HG02852 (cell line): ENCODE results near the gene NBPF11.
"Not testable (repeated sequence)": the region's sequence is repeated elsewhere in the genome, so short reads cannot be mapped to it uniquely, and the experiment has no call there.

Experiments used
- ATAC-seq: cut with Tn5 transposase; IDR thresholded peaks from one replicate; pipeline ENCODE4 v1.9.1; 2021; ENCODE audit warnings: mild to moderate bottlenecking, moderate library complexity; ENCODE audit not compliant: unreplicated experiment

NBPF11 gene

GRCh38 chr1:148150014-148150413, 2.1 kb downstream of the NBPF11 start:
- not testable (repeated sequence) for ATAC-seq

- not testable (repeated sequence) for ATAC-seq
Observed at GRCh38 chr1:148149050-148149815, 2.8 kb downstream of the NBPF11 start.

DNA sequence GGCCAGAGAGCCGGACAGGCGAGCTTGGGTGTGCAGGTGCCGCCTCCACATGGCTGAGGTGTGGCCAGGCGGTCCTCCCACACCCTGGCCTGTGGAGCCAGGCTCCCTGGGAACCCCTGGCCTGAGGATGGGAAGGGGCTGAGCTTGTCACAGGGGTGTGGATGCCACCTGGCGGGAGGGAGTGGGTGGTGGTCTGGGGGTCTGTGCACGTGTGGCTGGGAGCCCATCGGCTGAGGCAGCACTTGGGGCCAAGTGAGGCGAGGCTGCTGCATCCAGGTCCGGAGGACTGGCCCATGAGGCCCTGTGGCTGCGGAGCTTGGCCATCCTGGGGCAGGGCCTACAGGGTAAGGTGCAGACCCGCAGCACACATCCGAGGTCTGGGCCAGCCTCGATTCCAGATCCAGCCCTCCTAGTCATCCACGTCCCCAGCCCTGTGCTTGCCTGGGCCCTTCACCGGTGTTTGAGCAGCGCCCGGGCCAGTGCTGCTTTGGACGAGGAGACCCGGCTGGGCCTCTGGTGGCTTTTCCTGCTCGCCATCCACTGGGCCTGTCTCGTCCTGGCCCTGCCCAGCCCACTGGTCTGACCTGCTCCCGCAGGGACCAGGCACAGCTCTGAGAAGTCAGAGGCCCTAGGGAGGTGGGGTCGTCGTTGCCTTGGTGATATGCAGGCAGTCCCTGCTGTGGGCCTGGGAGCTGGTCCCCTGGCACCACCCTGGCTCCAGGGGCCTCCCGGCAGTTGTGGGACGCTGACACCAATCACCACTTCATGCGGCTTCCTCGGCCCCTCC, 4.8 kb downstream of the NBPF11 start:
- not testable (repeated sequence) for ATAC-seq

GRCh38 chr1:148146191-148146997, 5.7 kb downstream of the NBPF11 start:
- not testable (repeated sequence) for ATAC-seq

- ATAC-seq: not testable (repeated sequence)
Observed at GRCh38 chr1:148143223-148143622, 8.9 kb downstream of the NBPF11 start.

DNA sequence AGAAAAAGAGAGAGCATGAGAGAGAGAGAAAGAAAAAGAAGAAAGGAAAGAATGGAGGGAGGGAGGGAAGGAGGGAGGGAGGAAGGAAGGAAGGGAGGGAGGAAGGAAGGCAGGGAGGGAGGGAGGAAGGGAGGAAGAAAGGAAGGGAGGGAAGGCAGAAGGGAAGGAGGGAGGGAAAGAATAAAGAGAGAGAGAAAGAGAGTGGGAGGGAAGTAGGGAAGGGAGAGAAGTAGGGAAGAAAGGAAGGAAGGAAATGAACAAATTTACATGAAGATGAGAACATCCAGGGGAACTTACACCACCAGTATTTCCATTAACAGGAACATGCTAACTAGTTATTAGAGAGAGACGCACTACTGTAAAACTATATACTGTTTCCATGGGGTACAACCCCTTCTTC, 10.1 kb downstream of the NBPF11 start:
- ATAC-seq: not testable (repeated sequence)

DNA sequence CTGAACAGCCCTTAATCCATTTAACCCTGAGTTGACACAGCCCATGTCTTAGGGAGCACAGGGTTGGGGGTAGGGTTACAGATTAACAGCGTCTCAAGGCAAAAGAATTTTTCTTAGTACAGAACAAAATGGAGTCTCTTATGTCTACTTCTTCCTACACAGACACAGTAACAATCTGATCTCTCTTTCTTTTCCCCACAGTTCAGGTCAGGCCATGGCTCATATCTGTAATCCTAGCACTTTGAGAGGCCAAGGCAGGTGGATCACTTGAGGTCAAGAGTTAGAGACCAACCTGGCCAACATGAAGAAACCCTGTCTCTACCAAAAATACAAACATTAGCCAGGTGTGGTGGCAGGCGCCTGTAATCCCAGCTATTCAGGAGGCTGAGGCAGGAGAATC, 13.5 kb downstream of the NBPF11 start:
- not testable (repeated sequence) for ATAC-seq

- ATAC-seq: not testable (repeated sequence)
Observed at GRCh38 chr1:148122341-148122740, 29.7 kb downstream of the NBPF11 start.

- not testable (repeated sequence) for ATAC-seq
Observed at GRCh38 chr1:148120395-148120794, 31.7 kb downstream of the NBPF11 start.

DNA sequence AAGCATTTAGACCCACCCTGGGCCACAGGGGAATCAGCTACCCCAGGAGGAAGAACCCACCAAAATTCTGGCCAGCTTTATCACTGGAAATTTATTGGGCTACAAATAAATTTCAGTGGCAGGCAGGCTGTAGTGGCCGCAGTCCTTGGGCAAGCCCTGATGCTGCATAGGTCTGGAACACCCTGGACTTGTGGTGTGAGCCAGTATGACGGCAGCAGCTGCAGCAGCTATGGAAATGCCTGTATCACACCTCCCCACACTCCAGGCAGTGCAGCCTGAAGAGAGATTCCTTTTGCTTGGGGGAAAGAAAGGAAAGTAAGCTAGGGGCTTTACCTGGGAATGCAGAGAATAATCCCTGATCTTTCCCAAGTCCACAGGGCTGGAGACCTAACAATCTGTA, 56.3 kb downstream of the NBPF11 start:
- ATAC-seq: not testable (repeated sequence)

DNA sequence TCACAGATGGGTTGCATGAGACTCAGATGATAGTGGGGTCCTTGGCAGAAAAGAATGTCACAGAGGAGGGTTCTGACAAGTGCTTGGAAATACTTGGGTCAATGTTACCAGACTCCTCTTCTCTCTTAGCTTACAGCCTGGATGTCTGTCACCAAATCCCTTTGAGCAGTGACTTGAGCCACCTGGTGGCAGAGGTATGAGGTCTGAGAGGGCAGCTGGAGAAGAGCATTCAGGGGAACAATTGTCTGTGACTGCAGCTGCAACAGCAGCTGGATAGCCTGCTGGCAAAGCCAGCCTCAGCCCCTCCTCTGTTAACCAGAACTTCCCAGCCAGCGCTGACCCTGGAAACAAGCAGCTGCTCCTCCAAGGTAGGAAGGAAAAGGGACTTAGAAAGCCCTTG, 65.9 kb downstream of the NBPF11 start:
- ATAC-seq: not testable (repeated sequence)

GRCh38 chr1:148081205-148081604, 70.9 kb downstream of the NBPF11 start:
- peak; percentile 50 for ATAC-seq

GRCh38 chr1:148078632-148079519, 73.2 kb downstream of the NBPF11 start:
- not testable (repeated sequence) for ATAC-seq

GRCh38 chr1:148078090-148078489, 74.0 kb downstream of the NBPF11 start:
- not testable (repeated sequence) for ATAC-seq

- ATAC-seq: not testable (repeated sequence)
Observed at GRCh38 chr1:148077458-148077857, 74.6 kb downstream of the NBPF11 start.

GRCh38 chr1:148073392-148073791, 78.7 kb downstream of the NBPF11 start:
- not testable (repeated sequence) for ATAC-seq

- not testable (repeated sequence) for ATAC-seq
Observed at GRCh38 chr1:148068606-148069005, 83.5 kb downstream of the NBPF11 start.

DNA sequence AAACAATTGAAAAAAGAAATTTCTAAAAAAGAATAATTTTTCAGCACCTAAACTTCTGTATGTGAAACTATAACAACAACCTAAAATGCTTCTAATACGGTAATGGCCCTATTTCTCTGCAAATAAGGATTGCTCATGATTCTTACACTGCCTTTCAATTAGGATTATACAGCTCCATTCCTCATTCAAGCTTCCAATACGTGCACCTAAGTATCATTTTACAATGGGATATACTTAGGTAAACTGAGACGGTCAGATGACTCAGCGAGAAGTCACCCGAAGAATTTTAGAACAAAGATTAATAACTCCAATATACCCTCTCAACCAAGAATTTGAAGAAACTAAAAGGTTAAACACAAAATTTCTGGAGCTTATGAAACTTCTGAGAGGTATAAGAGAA, 83.9 kb downstream of the NBPF11 start:
- ATAC-seq: not testable (repeated sequence)

GRCh38 chr1:148060294-148060701, 91.8 kb downstream of the NBPF11 start:
- ATAC-seq: not testable (repeated sequence)

DNA sequence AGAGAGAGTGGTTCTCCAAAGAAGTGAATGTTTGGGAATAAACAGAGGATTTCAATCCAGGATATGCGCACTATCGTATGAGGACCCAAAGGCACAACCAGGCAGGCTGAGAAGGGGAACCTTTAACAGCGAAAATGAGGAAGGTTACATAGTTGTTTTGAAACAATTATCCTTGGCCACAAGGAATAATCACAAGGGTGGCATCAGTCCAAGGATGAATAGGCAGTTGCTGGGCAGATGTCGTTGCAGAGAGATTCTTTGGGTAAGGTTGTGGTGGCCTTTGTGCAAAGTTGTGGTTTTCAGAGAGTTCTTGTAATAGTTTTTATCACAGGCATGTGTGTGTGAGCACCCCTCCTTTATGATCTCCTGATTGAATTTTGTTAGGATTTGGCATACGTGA, 94.7 kb downstream of the NBPF11 start:
- ATAC-seq: not testable (repeated sequence)
